ENCODE results near the gene AMMECR1.
"Not testable (repeated sequence)": the region's sequence is repeated elsewhere in the genome, so short reads cannot be mapped to it uniquely, and the experiment has no call there.

AMMECR1 gene

DNA sequence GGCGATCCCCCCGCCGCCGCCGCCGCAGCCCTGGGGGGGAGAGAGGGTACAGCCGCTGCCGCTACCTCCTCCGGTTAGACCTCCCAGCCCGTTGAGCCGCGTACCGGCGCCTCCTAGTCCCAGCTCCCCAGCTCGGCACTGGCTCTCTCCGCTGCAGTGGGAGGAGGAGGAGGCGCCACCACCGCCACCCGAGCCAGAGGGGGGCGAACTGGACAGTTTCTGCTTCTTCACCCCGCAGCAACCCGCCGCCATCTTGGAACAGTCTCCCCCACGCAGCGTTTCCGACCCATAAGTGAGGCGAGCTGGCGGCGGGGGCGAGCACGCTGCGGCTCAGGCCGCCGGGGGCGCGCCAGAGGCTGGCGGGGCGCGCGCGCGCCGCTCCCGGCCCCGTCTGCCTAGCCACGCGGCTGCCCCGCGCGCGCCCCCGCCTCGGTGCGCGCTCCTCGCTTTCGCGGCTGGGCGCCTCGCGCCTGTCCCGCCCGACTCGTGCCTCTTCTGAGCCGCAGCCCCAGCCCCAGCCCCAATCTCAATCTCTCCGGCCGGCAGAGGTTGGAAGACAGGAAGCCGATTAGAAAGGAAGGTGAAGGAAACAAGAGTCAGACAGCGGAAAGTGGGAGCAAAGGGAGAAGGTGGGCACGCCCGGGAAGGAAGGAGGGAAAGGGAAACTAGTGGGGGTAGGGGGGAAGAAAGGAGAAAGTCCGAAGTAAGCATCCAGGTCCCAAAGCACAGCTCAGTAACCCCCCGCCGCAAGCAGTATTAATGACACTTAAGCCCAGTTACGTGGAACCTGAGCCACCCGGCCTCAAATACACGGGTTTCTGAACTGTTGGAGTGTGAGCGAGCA, at the start of gene AMMECR1:
Gene AMMECR1 (minus strand): TSS at position 266 of the 844 bp plus-strand sequence. CDS start 14 bp downstream, at position 252.
- peak; percentile 66 for DNase-seq

DNA sequence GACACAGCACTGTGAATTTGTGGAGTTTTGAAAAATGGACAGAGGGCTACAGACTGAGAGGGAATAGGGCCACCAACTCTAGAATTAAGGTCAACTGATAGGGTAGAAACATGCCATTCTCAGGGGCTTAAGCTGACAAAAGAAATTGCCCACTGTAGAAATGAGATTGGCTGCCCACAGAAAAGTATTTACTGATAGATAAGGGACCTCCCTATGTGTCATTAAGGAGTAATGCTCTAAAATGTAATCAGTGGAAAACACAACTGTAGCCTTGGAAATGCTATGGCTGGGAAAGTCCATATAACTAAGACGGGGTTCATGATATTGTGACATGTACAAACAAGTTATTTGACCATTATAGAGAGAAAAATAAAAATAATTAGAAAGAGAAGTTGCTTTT, 45.4 kb upstream of the AMMECR1 start:
- DNase-seq = no peak

DNA sequence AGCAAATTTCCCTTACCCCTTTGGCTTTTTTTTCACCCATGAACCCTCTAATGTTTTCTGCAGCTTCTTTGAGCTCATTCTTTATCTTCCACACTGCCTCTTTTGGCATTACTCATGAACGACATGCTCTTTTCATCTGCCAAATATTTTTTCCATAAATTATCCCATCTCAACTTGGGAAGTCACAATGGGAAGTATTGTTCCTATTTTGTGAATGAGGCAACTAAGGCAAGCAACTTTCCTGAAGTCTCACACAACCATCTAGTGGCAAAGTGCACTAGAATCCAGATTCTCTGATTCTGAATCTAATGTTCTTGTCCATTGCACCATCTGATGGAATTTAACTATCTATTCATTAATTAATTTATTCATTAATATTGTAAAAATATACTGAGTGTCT, 41.4 kb upstream of the AMMECR1 start:
- DNase-seq = no peak

DNA sequence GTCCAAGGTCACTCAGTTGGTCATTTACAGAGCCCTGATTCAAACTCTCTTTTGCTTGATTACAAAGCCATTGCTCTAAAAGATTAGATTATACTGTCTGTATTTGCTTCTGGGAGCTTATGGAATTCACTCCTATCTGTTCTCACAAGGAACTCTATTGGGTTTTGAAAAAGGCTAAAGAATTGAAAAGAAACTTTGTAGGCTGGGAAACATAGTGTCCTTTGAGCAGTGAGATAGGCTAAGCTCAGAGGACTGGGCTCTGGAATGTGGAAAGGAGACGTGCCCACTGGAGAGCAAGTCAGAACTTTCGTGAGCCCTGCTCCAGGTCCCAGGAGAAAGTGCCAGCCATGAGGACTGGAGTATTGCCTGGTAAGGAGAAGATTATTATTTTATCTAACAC, 40.7 kb upstream of the AMMECR1 start, which contains the start of gene RTL9:
Gene RTL9 (plus strand): TSS at position 301 of the 400 bp plus-strand sequence. CDS start 91,770 bp downstream, outside the sequence.
- no peak for DNase-seq

DNA sequence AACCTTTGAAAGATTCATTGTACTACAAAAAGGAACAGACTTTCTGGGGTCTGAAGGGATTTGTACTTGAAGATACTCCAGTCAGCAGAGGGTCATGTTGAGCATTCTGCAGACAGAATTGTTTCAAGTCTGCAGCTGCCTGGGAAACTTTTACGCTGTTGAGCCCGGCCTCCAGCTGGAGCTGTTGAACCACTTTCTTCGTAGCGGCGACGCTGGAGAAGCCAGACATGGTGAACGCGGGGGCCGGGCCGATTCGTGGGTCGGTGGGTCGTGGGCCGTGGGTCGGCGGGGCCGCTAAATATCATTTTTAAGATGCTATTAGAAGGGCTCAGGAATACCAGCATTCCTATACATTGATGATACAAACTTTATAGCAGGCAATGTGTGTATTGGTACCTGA, 28.8 kb upstream of the AMMECR1 start:
- no peak for DNase-seq

DNA sequence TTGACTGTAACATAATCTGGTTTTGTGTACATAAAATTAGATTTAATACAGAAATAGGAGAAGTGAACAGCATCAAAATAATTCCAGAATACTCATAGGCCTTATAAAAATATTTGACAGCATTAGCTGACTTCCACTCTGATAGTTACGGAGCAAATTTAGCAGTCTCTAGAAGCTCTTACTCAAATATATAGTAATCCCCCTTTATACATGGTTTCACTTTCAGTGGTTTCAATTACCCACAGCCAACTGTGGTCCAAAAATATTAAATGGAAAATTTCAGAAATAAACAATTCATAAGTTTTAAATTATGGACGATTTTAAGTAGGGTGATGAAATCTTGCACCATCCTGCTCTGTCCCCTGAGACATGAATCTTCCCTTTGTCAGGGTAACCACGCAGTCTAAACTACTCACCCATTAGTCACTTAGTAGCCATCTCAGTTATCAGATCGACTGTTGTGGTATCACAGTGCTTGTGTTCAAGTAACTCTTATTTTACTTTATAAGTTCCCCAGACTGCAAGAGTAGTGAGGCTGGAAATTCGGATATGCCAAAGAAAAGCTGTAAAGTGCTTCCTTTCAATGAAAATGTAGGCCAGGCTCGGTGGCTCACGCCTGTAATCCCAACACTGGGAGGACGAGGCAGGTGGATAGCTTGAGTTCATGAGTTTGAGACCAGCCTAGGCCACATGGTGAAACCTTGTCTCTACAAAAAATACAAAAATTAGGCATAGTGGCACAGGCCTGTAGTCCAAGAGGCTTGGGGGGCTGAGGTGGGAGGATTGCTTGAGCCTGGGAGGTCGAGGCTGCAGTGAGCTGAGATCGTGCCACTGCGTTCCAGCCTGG, 23.5 kb upstream of the AMMECR1 start:
- DNase-seq = peak; percentile 1

DNA sequence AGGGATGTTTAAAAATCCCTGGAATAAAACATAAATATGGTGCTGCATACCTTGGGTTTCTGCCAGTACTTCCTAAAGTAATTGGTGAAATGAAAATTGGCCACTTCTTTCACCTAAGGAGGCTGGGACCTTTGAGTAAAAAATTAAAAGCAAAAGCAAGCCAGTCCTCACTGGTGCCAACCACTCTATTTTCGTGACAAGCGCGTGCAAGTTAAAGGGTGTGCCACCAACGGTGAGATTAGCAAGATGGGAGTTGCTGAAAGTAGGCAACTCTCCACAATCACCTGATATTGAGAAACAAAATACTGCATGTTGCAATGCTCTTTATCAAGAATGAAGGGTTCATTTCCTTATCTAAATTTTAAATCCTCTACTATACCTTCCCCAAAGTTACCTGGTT, 21.1 kb upstream of the AMMECR1 start:
- DNase-seq = no peak

- not testable (repeated sequence) for DNase-seq
These were observed 15.6 kb upstream of the AMMECR1 start for GRCh38 chrX:110333458-110333857.

DNA sequence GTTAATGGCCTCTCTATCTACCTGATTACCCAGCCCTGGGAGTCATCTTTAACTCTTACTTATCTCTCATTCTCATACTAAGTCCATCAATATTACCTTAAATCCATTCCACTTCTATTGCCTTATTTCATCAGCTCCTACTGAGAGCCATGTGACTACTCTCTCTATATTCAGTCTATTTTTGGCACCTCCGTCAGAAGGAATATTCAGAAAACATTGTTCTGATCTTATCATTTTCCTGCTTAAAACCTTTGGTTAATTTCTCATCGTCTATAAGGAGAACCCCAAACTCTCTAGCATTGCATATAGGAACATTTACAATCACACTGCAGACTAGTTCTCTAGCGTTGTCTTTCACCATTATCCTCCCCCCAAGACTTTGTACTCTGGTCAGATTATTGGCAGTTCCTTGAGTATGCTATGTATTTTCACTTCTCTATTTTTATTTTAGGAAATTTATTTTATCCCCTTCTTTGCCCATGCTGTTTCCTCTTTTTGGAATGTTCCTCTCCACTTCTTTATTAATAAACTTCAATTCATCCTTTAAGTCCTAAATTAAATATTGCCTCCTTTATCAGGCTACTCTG, 13.7 kb upstream of the AMMECR1 start:
- DNase-seq = no peak

GRCh38 chrX:110328613-110329012, 10.7 kb upstream of the AMMECR1 start:
- DNase-seq = not testable (repeated sequence)

- DNase-seq = no peak
These were observed 9.5 kb upstream of the AMMECR1 start for GRCh38 chrX:110327336-110327735.

DNA sequence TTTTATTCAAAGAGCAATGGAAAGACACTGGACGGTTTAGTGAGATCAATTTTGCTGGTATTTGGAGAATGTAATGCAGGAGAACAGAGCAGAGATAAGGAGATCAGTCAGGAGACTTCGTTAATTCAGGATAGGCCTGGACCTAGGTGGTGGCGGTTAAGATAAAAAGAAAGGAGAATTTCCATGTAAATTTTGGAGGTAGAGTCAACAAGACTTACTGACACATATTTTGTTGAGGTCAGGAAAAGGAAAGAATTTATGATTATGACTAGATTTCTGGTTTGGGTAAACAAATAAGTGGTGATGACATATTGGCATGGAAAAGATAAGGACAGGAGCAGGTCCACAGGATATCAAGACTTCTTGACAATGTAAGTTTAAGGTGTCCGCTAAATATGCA, 8.8 kb upstream of the AMMECR1 start:
- no peak for DNase-seq

DNA sequence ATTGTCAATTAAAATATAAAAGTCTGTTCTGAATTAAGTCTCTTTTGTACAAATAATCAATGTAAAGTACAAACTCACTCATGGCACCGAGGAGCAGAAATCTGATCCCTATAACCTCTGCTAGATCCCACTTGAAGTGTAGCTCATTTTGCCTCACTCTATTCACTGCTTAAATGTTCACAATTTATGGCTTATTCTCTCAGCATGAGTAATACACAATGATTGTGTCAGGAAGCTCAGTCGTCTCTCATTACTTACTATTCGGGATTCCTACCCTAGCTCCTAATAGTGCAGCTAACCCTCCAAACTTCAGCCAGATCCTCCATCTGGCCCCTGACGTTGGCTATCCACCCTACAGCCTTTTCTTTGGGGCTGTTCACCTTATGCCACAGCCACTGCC, 4.7 kb upstream of the AMMECR1 start:
- no peak for DNase-seq

GRCh38 chrX:110321670-110322069, 3.8 kb upstream of the AMMECR1 start:
- DNase-seq = no peak

DNA sequence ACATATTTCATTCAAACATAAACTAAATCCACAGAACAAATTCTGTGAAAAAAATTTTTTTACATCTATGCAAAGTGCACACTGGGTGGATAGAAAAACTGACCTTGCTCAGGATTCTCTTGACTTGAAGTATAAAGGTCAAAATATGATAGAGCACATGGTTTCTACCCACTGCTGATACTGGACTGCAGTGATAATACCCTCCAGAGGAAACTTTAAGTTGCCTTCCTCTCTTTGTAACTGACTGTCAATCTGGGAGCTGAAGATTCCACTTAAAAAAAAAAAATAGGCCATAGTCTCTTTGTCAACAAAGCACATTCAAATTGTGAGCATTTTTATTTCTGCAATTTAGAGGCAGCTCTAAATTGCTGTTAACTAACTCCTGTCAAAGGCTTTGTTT, 3.2 kb upstream of the AMMECR1 start:
- no peak for DNase-seq

DNA sequence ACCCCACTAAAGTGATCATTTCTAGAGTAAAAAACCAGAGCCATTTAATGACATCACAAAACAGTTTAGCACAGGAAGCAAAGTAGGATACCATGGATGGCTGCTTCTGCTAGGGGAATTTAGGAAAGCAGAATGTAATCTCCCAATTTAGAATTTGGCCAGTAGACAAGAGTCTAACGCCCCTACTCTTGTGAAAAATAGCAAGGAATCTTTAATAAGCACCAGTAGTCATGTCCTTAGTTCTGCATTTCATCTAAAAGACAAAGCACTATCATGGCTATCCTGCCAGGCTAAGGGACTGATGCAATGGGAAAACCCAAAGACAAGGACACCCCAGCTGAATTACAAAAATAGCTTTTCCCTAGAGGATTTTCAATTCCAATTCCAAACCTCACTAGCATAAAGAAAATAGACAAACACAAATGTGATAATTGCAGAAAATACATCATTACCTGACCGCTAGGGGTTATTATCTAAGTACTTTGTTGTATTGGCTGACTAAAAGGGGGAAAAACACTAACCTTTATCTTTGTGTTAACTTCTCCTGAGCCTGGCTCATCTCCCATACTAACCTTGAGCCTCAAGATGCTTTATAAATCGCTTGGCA, 2.6 kb upstream of the AMMECR1 start:
- DNase-seq = no peak

GRCh38 chrX:110318664-110318968, 731 bp upstream of the AMMECR1 start:
- no peak for DNase-seq

DNA sequence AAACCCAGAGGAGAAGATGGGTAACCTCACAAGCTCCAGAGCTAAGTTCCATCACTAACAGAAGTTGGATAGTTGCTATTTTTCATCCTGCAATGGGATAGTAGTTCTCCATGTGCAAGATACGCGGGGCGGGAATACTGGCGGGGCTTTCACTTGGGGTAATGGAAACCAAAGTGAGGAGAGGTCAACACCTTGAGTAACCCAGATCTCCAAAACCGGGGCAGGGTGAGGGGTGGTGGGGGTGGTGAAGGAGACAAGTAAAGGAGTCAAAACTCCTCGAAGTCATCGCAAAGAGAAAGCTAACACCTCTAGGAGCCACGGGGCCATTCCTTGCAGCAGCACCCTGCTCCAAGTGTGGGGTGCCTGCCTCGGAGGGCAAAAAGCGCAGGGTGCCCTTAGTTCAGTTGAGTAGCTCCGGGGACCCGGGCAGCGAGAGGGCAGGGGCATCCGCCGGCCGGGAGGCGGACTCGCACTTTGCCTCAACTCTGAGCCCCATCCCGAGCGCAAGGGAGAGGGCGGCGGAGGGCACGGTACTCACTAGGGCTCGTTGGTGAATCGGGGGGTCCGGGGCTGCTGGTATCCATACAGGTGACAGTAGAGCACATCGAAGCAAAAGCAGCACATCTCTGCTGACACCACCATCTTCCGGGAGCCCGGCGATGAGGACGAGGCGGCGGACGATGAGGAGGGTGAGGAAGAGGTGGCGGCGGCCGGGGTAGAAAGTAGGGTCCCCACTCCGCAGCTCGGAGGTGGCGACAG, 645 bp downstream of the AMMECR1 start:
- DNase-seq = peak; percentile 20

DNA sequence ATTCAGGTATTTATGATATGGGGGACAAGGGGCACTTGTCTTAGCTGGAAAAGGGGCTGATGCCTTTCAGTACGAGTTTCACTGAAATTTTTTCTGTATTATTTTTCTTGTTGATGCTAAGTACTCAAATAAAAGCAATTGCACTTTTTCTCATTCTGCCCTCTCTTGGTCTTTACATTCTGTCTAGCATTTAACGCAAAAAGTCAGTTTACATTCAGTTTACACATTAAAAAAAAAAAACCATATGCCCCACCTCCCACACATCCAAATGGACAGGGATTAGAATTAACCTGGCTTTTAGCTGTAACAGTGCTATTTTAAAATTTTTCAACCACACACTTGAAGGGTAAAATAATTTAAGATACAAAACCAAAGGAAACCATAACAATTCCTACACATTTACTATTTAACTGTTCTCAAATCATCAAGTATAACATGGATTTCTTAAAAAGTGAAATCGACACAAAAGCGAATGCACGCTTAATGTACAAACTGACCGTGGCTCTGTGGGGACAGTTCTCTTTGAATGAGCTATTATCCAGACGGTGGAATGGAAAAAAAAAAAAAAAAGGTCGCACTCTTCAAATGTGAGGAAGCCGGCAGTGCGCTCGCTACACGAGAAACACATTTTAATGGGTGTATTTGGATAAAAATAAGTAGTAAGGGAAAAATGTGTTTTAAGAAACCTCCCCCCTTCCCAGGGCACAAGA, 1.4 kb downstream of the AMMECR1 start:
- no peak for DNase-seq

GRCh38 chrX:110315551-110315950, 2.3 kb downstream of the AMMECR1 start:
- no peak for DNase-seq

DNA sequence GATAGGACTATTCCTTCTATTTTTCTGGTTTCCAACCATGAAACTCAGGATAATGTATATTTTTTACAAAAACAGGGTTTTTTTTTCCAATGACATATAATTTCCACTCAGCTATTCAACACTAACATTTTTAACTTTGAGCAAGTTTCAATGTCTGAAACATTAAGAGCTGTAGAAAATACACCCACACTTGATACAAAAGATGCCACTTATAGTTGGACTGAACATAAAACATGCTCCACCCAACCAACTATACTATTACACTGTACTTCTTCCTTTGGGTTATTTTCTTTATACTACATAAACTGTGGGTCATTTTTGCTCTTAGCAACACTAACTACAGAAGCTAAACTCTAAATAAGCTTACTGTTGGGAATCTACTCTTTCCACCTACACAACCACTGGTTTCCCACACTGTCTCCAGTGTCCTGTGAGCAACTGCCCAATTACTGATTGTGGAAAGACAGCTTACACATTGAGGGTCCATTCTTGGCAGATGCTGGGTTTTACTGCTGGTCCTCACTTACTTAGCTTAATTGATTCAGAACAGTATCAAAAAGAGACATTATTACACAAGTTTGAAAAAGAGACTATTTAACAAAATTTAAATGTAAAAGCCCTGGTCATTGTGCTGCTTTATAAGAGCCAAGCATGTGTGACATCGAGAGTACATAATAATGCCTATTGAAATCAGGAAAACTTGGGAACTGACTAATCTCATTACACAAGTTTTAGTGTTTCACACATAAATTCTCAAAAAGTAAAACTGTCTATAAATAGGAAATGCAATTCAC, 6.3 kb downstream of the AMMECR1 start:
- DNase-seq = no peak
